Measurements from ENCODE around the gene HOXB7. TPM values are rescaled to one million over a fixed set of nuclear protein-coding genes. Genes with fewer than 3 reads are reported as not detected.
A peak's percentile ranks its signal among the peaks of the same experiment; 100 is the strongest.

HOXB7 gene
- polyA plus RNA-seq, 4 donors, result 6.0 to 53.3 (median 39.3) TPM

- DNase-seq (ENCODE audit: low read depth in 4 of 4, low spot score in 3 of 4), result no peak
These were observed 40.3 kb downstream of the HOXB7 start for GRCh38 chr17:48570325-48571023.

DNA sequence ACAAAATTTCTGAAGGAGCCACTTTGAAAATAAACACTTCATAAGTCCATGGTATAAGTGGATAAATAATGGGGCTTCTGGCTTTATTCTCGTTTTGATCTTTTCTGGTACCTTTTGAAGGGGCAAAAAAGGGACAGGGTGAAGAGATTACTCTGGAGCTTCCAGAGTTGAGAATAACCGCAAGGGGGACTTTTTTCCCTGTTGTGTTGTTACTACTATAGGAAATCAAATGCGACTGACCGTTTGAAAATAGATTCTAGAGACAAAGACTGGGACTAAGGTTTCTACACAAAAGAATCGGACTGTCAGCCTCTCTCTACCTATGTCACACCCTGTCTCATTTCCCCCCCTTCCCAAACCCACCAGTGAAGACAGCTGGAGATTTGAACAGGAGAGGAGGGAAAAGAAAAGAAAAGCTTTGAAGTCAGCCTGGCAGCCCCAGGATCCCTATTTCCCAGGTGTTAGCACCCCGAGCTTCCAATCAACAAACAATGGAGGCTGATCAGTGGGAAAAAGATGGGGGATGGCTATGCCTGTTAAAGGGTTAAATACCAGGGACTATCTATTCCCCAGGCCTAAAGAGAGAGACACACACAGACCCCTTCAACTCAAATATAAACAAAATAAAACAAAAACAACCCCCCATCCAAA lies 41.0 kb downstream of the HOXB7 start:
- DNase-seq (ENCODE audit: low read depth in 4 of 4, low spot score in 3 of 4), result no peak

- no peak for DNase-seq (ENCODE audit: low read depth in 4 of 4, low spot score in 3 of 4)
These were observed 41.6 kb downstream of the HOXB7 start for GRCh38 chr17:48569240-48569582.

DNA sequence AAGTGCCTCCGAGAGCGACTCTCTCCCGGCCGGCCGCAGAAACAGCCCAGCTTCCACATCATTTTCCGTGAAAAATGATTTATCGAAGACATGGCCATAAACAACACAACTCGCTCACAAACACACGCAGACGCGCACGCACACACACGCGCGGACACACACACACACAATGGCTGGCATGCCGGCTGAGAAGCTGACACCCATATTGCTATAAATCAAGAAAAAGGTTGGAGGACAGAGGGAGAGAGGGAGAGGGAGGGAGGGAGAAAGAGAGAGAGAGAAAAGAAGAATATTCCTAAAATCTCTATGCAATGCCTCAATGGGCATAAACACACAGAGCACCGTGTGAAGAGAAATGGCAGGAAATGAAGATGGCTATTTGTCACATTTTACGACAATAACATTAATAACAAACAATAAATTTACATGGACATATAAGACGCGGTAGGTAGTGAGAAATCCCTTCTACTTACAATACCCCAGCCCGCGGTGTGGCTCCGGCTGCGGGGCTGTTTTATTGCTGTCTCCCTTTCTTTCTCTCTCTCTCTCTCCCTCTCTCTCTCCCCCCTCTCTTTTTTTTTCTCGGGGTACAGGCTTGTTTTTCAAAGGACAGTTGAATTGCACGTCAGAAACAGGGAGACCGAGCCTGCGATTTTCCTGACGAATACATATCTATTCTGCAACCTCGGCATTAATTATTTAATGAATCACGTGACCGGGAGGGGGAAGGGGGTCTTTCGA lies 42.1 kb downstream of the HOXB7 start:
- DNase-seq (ENCODE audit: low read depth in 4 of 4, low spot score in 3 of 4), result no peak

GRCh38 chr17:48567646-48568354 lies 43.0 kb downstream of the HOXB7 start:
- no peak for DNase-seq (ENCODE audit: low read depth in 4 of 4, low spot score in 3 of 4)

GRCh38 chr17:48567209-48567608 lies 43.6 kb downstream of the HOXB7 start:
- DNase-seq (ENCODE audit: low read depth in 4 of 4, low spot score in 3 of 4), result no peak

- DNase-seq (ENCODE audit: low read depth in 4 of 4, low spot score in 3 of 4), result no peak
These were observed 44.1 kb downstream of the HOXB7 start for GRCh38 chr17:48566717-48567116.

- DNase-seq (ENCODE audit: low read depth in 4 of 4, low spot score in 3 of 4), result no peak
These were observed 44.7 kb downstream of the HOXB7 start for GRCh38 chr17:48565925-48566710.

DNA sequence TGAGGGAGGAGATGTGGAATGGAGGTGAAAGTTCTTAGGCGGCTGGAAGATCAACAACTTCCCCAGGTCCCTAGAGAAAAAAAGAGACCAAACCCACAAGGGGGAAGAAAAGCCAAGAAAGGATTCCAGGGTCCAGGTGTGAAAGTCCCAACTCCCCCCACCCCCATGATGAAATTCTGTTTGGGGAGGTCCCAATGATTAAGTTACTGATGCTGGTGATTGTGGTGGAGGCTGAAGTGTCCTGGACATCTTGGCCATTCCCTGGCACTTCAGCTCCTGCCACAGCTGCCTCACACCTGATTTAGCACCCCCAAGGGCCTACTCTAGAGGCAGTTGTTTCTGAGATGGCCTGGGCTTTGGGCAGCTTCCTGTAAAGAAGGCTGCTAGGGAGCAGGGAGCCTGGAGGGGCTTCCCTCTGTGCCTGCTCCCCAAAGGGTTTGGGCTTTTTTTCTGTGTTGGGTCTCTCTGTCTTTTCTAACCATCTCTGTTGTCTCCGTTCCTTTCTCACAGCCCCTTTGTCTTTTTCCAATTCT lies 45.7 kb downstream of the HOXB7 start:
- DNase-seq (ENCODE audit: low read depth in 4 of 4, low spot score in 3 of 4), result no peak

GRCh38 chr17:48564188-48565021 lies 46.4 kb downstream of the HOXB7 start:
- no peak for DNase-seq (ENCODE audit: low read depth in 4 of 4, low spot score in 3 of 4)

DNA sequence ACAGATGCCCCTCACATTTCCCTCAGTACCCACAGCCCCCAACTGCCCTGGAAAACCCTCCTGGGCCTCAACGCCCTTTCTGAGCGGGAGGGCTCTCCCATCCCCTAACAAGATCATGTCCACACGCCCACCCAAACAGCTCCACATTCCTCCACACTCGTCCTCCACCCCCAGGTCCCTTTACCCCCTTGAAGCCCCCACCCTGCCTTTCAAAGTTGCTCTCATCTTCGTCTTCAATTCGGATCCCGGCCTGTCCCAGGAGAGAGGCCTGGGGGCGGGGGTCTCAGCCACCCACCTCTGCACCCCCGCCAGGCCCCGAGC lies 47.0 kb downstream of the HOXB7 start:
- no peak for DNase-seq (ENCODE audit: low read depth in 4 of 4, low spot score in 3 of 4)

- peak in 1 of 4 donors; percentile 73 for DNase-seq (ENCODE audit: low read depth in 4 of 4, low spot score in 3 of 4)
These were observed 47.4 kb downstream of the HOXB7 start for GRCh38 chr17:48563385-48563838.

GRCh38 chr17:48562934-48563333 lies 47.9 kb downstream of the HOXB7 start:
- no peak for DNase-seq (ENCODE audit: low read depth in 4 of 4, low spot score in 3 of 4)

DNA sequence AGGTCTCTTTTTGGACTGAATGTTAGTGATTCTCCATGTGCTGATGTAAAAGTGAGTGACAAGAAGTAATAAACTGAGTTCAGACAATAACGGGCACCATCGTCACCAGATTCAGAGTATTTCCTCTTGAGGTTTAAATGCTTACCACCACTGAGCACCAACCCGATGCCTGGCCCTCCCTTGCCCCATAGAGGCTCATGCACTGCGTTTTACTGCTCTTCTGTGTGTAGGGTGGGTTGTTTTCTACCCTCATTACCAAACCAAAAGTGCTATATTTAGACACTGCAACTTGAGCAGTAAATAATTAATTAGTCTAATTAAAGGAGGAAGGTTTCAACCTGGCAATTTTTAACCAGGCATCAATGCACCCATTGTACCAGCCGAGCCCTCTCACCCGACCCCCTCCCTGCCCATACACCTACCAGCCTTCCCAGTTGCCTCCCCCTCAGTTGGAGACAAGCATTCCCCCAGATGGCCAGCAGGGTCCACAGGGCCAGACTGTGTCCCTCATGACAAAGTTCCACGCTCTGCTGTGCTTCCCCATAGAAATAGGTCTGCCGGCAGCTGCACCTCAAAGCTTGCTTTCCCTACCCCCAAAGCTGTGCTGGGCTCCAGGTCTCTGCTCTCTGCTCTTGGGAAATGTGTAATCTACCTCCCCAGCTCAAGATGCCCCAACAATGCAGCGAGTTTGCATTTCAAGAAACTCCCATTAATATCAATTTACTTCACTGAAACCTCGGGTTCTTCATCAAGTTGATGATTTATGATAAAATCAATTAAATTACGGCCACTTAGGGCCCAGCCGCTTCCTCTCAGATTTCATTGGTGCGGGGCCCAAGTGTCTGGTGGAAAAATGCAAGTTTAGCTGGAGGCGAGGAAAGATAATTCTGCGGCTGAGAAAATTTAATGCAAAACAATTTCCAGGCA lies 48.7 kb downstream of the HOXB7 start:
- DNase-seq (ENCODE audit: low read depth in 4 of 4, low spot score in 3 of 4), result no peak

- no peak for DNase-seq (ENCODE audit: low read depth in 4 of 4, low spot score in 3 of 4)
These were observed 50.7 kb downstream of the HOXB7 start for GRCh38 chr17:48559840-48560817.

DNA sequence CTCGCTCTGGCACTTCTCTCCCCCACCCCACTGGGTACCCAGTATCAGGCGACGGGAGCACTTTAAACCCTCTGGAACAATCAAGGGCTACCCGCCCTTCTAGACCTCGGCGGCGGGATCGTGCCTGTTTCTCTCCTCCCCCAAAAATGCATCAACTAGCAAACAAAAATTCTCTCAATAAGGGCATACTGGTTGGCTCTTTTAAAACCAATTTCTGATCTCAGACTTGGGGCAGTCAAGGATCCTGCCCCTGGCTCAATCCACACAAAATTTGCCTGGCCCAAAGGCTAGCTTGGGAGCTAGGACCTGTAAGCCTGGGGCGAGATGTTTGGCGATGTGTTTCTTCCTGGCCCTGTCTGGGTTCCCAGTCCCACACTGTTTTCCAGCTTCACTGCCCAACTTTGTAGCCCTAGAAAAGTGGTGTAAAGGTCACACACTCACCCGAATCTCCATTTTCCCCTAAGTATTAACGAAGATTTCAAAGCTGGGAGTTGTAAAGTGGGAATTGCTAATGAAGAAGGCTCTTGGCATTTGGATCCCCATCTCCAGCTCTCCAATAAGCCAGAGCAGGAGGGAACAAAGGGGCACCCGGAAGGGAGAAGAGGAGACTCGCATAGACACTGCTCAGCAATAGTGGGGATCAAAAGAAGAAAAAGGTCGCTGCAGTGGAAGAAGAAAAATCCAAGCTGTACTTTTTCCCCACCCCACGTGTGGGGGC lies 51.5 kb downstream of the HOXB7 start:
- no peak for DNase-seq (ENCODE audit: low read depth in 4 of 4, low spot score in 3 of 4)

DNA sequence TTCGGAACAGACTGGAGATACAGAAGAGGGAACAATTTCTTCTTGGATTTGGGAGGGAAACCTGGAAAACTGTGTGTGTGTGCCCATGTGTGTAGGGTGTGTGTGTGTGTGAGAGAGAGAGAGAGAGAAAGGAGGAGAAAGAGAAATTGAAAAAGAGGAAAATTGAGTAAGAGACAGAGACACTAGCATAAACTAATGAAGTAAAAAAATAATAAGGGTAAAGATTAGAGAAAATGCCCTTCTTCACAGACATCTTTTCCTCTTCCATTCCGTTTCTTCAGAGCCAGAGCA lies 52.0 kb downstream of the HOXB7 start:
- DNase-seq (ENCODE audit: low read depth in 4 of 4, low spot score in 3 of 4), result no peak
